Measurements from ENCODE around the gene NAV2.

DNA sequence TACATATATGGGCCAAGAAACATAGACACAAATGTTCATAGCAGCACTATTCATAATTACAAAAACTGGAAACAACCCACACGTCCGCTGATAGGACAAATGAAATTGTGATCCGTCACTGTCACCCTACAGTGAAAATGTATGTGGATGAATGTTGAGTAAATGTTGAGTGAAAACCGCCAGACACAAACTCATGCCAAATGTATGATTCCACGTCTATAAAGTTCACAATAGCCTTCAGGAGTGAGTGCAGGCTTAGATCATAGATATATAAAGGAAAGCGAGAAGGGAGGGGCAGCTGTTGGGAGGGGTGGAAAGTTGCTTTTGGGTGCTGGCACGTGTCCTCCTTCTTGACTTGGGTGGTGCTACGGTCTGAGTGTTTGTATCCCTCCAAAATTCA, 414.1 kb downstream of the NAV2 start:
- TF ChIP-seq, protein P1, sequence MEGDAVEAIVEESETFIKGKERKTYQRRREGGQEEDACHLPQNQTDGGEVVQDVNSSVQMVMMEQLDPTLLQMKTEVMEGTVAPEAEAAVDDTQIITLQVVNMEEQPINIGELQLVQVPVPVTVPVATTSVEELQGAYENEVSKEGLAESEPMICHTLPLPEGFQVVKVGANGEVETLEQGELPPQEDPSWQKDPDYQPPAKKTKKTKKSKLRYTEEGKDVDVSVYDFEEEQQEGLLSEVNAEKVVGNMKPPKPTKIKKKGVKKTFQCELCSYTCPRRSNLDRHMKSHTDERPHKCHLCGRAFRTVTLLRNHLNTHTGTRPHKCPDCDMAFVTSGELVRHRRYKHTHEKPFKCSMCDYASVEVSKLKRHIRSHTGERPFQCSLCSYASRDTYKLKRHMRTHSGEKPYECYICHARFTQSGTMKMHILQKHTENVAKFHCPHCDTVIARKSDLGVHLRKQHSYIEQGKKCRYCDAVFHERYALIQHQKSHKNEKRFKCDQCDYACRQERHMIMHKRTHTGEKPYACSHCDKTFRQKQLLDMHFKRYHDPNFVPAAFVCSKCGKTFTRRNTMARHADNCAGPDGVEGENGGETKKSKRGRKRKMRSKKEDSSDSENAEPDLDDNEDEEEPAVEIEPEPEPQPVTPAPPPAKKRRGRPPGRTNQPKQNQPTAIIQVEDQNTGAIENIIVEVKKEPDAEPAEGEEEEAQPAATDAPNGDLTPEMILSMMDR (conservative IDR thresholded peaks at IDR 0.05; ENCODE audit: low read depth in 2 of 2), result no peak
- no peak for TF ChIP-seq CREB1 (CRISPR knock-in tag; IDR thresholded peaks at IDR 0.05; ENCODE audit: low read depth)
- TF ChIP-seq EZH2 (IDR thresholded peaks at IDR 0.05; ENCODE audit: low read depth, unreplicated experiment), result no peak
- no peak for TF ChIP-seq ZNF114 (CRISPR knock-in tag; IDR thresholded peaks at IDR 0.05)
- TF ChIP-seq, protein P2, sequence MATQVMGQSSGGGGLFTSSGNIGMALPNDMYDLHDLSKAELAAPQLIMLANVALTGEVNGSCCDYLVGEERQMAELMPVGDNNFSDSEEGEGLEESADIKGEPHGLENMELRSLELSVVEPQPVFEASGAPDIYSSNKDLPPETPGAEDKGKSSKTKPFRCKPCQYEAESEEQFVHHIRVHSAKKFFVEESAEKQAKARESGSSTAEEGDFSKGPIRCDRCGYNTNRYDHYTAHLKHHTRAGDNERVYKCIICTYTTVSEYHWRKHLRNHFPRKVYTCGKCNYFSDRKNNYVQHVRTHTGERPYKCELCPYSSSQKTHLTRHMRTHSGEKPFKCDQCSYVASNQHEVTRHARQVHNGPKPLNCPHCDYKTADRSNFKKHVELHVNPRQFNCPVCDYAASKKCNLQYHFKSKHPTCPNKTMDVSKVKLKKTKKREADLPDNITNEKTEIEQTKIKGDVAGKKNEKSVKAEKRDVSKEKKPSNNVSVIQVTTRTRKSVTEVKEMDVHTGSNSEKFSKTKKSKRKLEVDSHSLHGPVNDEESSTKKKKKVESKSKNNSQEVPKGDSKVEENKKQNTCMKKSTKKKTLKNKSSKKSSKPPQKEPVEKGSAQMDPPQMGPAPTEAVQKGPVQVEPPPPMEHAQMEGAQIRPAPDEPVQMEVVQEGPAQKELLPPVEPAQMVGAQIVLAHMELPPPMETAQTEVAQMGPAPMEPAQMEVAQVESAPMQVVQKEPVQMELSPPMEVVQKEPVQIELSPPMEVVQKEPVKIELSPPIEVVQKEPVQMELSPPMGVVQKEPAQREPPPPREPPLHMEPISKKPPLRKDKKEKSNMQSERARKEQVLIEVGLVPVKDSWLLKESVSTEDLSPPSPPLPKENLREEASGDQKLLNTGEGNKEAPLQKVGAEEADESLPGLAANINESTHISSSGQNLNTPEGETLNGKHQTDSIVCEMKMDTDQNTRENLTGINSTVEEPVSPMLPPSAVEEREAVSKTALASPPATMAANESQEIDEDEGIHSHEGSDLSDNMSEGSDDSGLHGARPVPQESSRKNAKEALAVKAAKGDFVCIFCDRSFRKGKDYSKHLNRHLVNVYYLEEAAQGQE (IDR thresholded peaks at IDR 0.05; ENCODE audit: unreplicated experiment), result no peak
- no peak for TF ChIP-seq POLR2AphosphoS5 (IDR thresholded peaks at IDR 0.05; ENCODE audit: low read depth)
- no peak for TF ChIP-seq NANOG (IDR thresholded peaks at IDR 0.05; ENCODE audit: borderline replicate concordance)

Measured in GM23338 (cell line).